ENCODE data around the gene ST8SIA4.

- TF ChIP-seq CTCF (IDR thresholded peaks at IDR 0.05) (no peak), POLR2A (IDR thresholded peaks at IDR 0.05) (no peak)
These were observed 39.3 kb downstream of the ST8SIA4 start for GRCh38 chr5:100863739-100864138.

All from heart left ventricle (tissue), 13 donors.